CD4-positive, alpha-beta T cell (primary cell): ENCODE results near the gene FARS2. TPM values are rescaled to one million over a fixed set of nuclear protein-coding genes. Genes with fewer than 3 reads are reported as not detected.

Experiments used
- ATAC-seq: fragments of 200-7000 bp; cut with Tn5 transposase; one replicate; pipeline ENCODE4 v1.10.0; 2022; ENCODE audit warnings: mild to moderate bottlenecking; ENCODE audit not compliant: poor library complexity
- CTCF ChIA-PET: fragments of 350-600 bp; sonication (Branson Sonifier 250); formaldehyde crosslinking; loops from one replicate; lab custom pipeline; 2021; ENCODE audit warnings: antibody characterized with exemption, inconsistent platforms; lab: Charles Lee
- POLR2A ChIA-PET: fragments of 350-600 bp; sonication (Branson Sonifier 250); formaldehyde crosslinking; loops from one replicate; lab custom pipeline; 2021; ENCODE audit warnings: antibody characterized with exemption, inconsistent platforms; lab: Charles Lee
- DNase-seq, 14 experiments: peaks; one replicate each; pipeline ENCODE4 v3.0.0-alpha.2; 2013 to 2020; ENCODE audit warnings: mixed read lengths in 2 of 14
- H3K27ac ChIP-seq, 2 donors: one replicate each; pipeline versions ENCODE4 v1.5.1 to v1.7.0; 2013; ENCODE audit warnings: low read length in 2 of 2, low read depth in 1 of 2, mild to moderate bottlenecking in 1 of 2
- H3K27me3 ChIP-seq, 2 experiments: 1 replicate in 1 of 2; 2 replicates in 1 of 2; pipeline versions ENCODE4 v1.6.1 to v1.7.0; 2013; ENCODE audit warnings: low read length in 2 of 2, control low read depth in 1 of 2, mild to moderate bottlenecking in 1 of 2, moderate library complexity in 1 of 2; ENCODE audit not compliant: insufficient read depth in 2 of 2, control insufficient read depth in 1 of 2
- H3K36me3 ChIP-seq: one replicate; pipeline ENCODE4 v1.6.1; 2013; ENCODE audit warnings: low read length, control low read depth; ENCODE audit not compliant: insufficient read depth
- H3K4me1 ChIP-seq: one replicate; pipeline ENCODE4 v1.6.1; 2013; ENCODE audit warnings: low read length, control low read depth; ENCODE audit not compliant: insufficient read depth
- H3K4me3 ChIP-seq: one replicate; pipeline ENCODE4 v1.5.1; 2013; ENCODE audit warnings: mild to moderate bottlenecking, low read length, moderate library complexity
- H3K9me3 ChIP-seq, 2 experiments: 1 replicate in 1 of 2; 2 replicates in 1 of 2; pipeline versions ENCODE4 v1.6.1 to v1.7.0; 2013; ENCODE audit warnings: low read length in 2 of 2, mild to moderate bottlenecking in 2 of 2, control low read depth in 1 of 2, moderate library complexity in 1 of 2; ENCODE audit not compliant: control insufficient read depth in 1 of 2, insufficient read depth in 1 of 2
- H3K27ac Mint-ChIP-seq: one replicate; pipeline ENCODE4 v1.8.0; 2020; ENCODE audit warnings: mixed read lengths
- H3K27me3 Mint-ChIP-seq: one replicate; pipeline ENCODE4 v1.8.0; 2021; ENCODE audit warnings: mixed read lengths
- H3K36me3 Mint-ChIP-seq: one replicate; pipeline ENCODE4 v1.8.0; 2021; ENCODE audit warnings: low read depth, mixed read lengths
- H3K4me1 Mint-ChIP-seq: one replicate; pipeline ENCODE4 v1.8.0; 2021; ENCODE audit warnings: low read depth, mixed read lengths
- H3K4me3 Mint-ChIP-seq: one replicate; pipeline ENCODE4 v1.8.0; 2020; ENCODE audit warnings: mild to moderate bottlenecking, mixed read lengths
- H3K9me3 Mint-ChIP-seq: one replicate; pipeline ENCODE4 v1.8.0; 2020; ENCODE audit warnings: mixed read lengths
- CTCF ChIP-seq: fragments of 200-600 bp; IDR thresholded peaks from one replicate; pipeline ENCODE4 v1.8.0; 2022; ENCODE audit warnings: antibody characterized with exemption, mild to moderate bottlenecking
- intact Hi-C, 2 experiments: fragments of 100-400 bp; cut with DNase I in 1 of 2; cut with micrococcal nuclease in 1 of 2; formaldehyde crosslinking; loops; one replicate each; pipeline versions ENCODE4 v1.15.1 to v1.9.0; 2023 to 2025; cut with DNase I, micrococcal nuclease
- total RNA-seq, 174 experiments: library from RNA in 2 of 174; stranded (reverse) in 2 of 174; gene quantifications; one replicate each; pipeline ENCODE4 v1.2.3 and lab custom pipeline; 2021 to 2026

Gene FARS2
- total RNA-seq, 2 experiments from 2014 or later: 12.6 to 12.8 TPM

GRCh38 chr6:5511954-5512353 lies 250.6 kb downstream of the FARS2 start:
- POLR2A ChIA-PET: no interaction called here
- no peaks in the 10 kb centered on the region for H3K36me3 Mint-ChIP-seq
- ATAC-seq: no peak

GRCh38 chr6:5512422-5512821 lies 251.1 kb downstream of the FARS2 start:
- ATAC-seq: no peak
- POLR2A ChIA-PET: no interaction called here
- Mint-ChIP-seq H3K9me3 (no peaks in the 10 kb centered on the region), H3K27me3 (no peaks in the 10 kb centered on the region), H3K36me3 (no peaks in the 10 kb centered on the region), H3K4me1 (peaks cover 28% of the 10 kb centered on the region), H3K4me3 (no peak overlapping the region), H3K27ac (no peak overlapping the region)
- no peak for DNase-seq
- peaks cover 0 to 3% of the 10 kb centered on the region in 2 experiments for H3K9me3 ChIP-seq
- H3K36me3 ChIP-seq: no peaks in the 10 kb centered on the region
- H3K27ac ChIP-seq: no peak overlapping the region
- intact Hi-C loops: no loop called here
- peaks cover 10% of the 10 kb centered on the region for H3K4me1 ChIP-seq
- no peak overlapping the region for H3K4me3 ChIP-seq
- CTCF ChIA-PET: no interaction called here
- TF ChIP-seq CTCF: no peak
- no peaks in the 10 kb centered on the region for H3K27me3 ChIP-seq

More at GRCh38 chr6:5511954-5512353, 250.6 kb downstream of the FARS2 start:
- Mint-ChIP-seq H3K27ac (no peak overlapping the region), H3K9me3 (no peaks in the 10 kb centered on the region), H3K4me1 (peaks cover 30% of the 10 kb centered on the region), H3K4me3 (no peak overlapping the region), H3K27me3 (no peaks in the 10 kb centered on the region)
- TF ChIP-seq CTCF: no peak
- Histone ChIP-seq H3K4me1 (peaks cover 7% of the 10 kb centered on the region), H3K27me3 (no peaks in the 10 kb centered on the region), H3K27ac (no peak overlapping the region), H3K9me3 (peaks cover 0 to 3% of the 10 kb centered on the region in 2 experiments), H3K36me3 (no peaks in the 10 kb centered on the region), H3K4me3 (no peak overlapping the region)
- DNase-seq: no peak
- CTCF ChIA-PET: no interaction called here
- intact Hi-C loops: no loop called here

DNA sequence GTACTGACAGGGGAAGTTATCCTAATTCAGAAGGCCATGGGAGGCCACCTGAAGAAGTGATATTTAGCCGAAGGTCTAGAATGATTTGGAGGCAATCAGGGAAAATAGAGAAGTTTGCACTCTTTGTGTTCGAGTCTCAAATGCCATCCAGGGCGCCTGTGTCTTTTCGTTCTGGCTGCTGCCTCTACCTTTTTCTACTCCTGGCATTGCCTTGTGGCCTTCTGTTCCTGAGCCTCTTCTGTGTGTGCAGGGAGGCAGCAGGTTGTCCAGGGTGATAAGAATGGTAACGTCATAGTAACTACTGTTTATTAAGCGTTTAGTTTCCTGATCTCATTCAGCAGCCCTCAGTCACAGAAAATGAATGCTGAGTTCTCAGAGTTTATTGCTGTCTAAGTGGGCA lies 252.1 kb downstream of the FARS2 start:
- H3K36me3 ChIP-seq: no peaks in the 10 kb centered on the region
- Mint-ChIP-seq H3K4me3 (no peak overlapping the region), H3K27me3 (no peaks in the 10 kb centered on the region), H3K4me1 (peaks cover 28% of the 10 kb centered on the region), H3K9me3 (no peaks in the 10 kb centered on the region), H3K36me3 (no peaks in the 10 kb centered on the region), H3K27ac (no peak overlapping the region)
- intact Hi-C loops: no loop called here
- ATAC-seq: no peak
- peaks cover 0 to 3% of the 10 kb centered on the region in 2 experiments for H3K9me3 ChIP-seq
- H3K27ac ChIP-seq: no peak overlapping the region
- H3K27me3 ChIP-seq: no peaks in the 10 kb centered on the region
- DNase-seq: no peak
- no peak overlapping the region for H3K4me3 ChIP-seq
- H3K4me1 ChIP-seq: peaks cover 12% of the 10 kb centered on the region
- POLR2A ChIA-PET: no interaction called here
- no peak for TF ChIP-seq CTCF
- CTCF ChIA-PET: no interaction called here
